Transverse colon (tissue), 4 donors: ENCODE data around the gene CDX4. TPM values are rescaled to one million over a fixed set of nuclear protein-coding genes. Genes with fewer than 3 reads are reported as not detected.
"Not testable (repeated sequence)": the region's sequence is repeated elsewhere in the genome, so short reads cannot be mapped to it uniquely, and the experiment has no call there.

ENCODE experiments used
- DNase-seq: peaks from one replicate; pipeline ENCODE4 v3.0.0-alpha.2; 2019
- H3K27ac ChIP-seq, 4 donors: fragments of 200-600 bp; sonication (generic); 2 replicates each; pipeline ENCODE4 v1.5.1; 2016 to 2018; ENCODE audit warnings: inconsistent platforms in 4 of 4
- H3K27me3 ChIP-seq: fragments of 200-600 bp; sonication (generic); 2 replicates; pipeline ENCODE4 v1.5.1; 2017; ENCODE audit warnings: inconsistent platforms
- H3K36me3 ChIP-seq, 4 donors: fragments of 200-600 bp; sonication (generic); 2 replicates each; pipeline ENCODE4 v1.5.1; 2017 to 2019; ENCODE audit warnings: inconsistent platforms in 4 of 4
- H3K4me1 ChIP-seq, 4 donors: fragments of 200-600 bp; sonication (generic); 2 replicates each; pipeline ENCODE4 v1.5.1; 2017 to 2020; ENCODE audit warnings: inconsistent platforms in 4 of 4
- H3K4me3 ChIP-seq, 4 donors: fragments of 200-600 bp; sonication (generic); 1 replicate in 1 of 4; 2 replicates in 3 of 4; pipeline versions ENCODE4 v1.5.1 to v1.6.1; 2017 to 2019; ENCODE audit warnings: inconsistent platforms in 4 of 4
- H3K9me3 ChIP-seq, 2 donors: fragments of 200-600 bp; sonication (generic); 2 replicates each; pipeline ENCODE4 v1.5.1; 2017 to 2019; ENCODE audit warnings: inconsistent platforms in 2 of 2
- EP300 ChIP-seq: sonication (generic); formaldehyde crosslinking; IDR thresholded peaks from one replicate; pipeline ENCODE4 v1.6.1; 2017; ENCODE audit warnings: antibody characterized with exemption, low read depth
- POLR2A ChIP-seq: fragments of 450-650 bp; IDR thresholded peaks from one replicate; pipeline ENCODE4 v1.6.1; 2016; ENCODE audit warnings: antibody characterized with exemption, mild to moderate bottlenecking, moderate library complexity
- POLR2AphosphoS5 ChIP-seq, 3 donors: sonication (generic); formaldehyde crosslinking; IDR thresholded peaks; one replicate each; pipeline ENCODE4 v1.6.1; 2016; ENCODE audit warnings: antibody characterized with exemption in 3 of 3
- WGBS, 2 donors: methylation state at CpG; one replicate each; pipeline ENCODE4 v1.1.5; 2018; ENCODE audit warnings: low coverage in 1 of 2; 5-methylcytosine and 5-hydroxymethylcytosine counted together
- in situ Hi-C, 4 donors: fragments of 200-750 bp; cut with MboI; loops; one replicate each; pipeline versions ENCODE4 v1.15.0 to v1.15.1; 2017; ENCODE audit warnings: low sequenced_read_pairs in 3 of 4, low pct_ligation_motif_present in 1 of 4, low pct_unique_long_range_greater_than_20kb in 1 of 4
- intact Hi-C: fragments of 100-400 bp; cut with DNase I; formaldehyde crosslinking; loops from one replicate; pipeline ENCODE4 v1.15.1; 2023; ENCODE audit warnings: low total_unique reads
- total RNA-seq, 4 donors: library from RNA; depleted of rRNA; stranded (reverse); fragments of >200 nt; gene quantifications; one replicate each; pipeline ENCODE4 v1.1.0, GENCODE V29; 2016
- TF ChIP-seq, protein P1 (sequence below), 5 experiments: fragments of 200-600 bp in 3 of 5; fragments of 450-650 bp in 2 of 5; sonication (generic) in 3 of 5; IDR thresholded peaks; 1 replicate in 2 of 5; 2 replicates in 3 of 5; pipeline ENCODE4 v1.5.1; 2016 to 2017; ENCODE audit warnings: antibody characterized with exemption in 5 of 5, inconsistent platforms in 3 of 5, mild to moderate bottlenecking in 2 of 5, moderate library complexity in 1 of 5

The CDX4 gene
- total RNA-seq, 4 donors from 2014 or later: not detected

DNA sequence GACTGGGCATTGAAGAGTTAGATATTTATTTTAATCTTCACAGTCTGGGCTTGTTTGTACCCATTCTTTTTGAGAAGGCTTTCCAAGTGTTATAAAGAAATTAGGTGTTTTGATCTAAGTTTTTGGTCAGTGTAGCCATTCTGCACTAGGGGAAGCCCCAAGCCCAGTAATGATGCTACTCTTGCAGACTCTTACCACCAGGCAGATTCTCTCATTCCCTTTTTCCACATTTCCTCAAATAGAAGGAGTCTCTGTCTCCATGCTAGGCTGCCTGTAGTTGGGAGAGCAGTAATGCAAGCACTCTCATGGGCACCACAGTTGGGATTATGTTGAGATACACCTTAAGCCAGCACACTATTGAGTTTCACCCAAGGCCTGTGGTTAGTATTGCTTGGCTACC, 21.5 kb downstream of the CDX4 start:
- no peak overlapping the region for H3K4me3 ChIP-seq
- no peaks in the 10 kb centered on the region for H3K9me3 ChIP-seq
- no peak for DNase-seq
- in situ Hi-C loops: no loop called here
- H3K27me3 ChIP-seq: no peaks in the 10 kb centered on the region
- TF ChIP-seq POLR2AphosphoS5 (IDR thresholded peaks at IDR 0.05) (no peak), POLR2A (no peak), EP300 (no peak)
- TF ChIP-seq, protein P1, sequence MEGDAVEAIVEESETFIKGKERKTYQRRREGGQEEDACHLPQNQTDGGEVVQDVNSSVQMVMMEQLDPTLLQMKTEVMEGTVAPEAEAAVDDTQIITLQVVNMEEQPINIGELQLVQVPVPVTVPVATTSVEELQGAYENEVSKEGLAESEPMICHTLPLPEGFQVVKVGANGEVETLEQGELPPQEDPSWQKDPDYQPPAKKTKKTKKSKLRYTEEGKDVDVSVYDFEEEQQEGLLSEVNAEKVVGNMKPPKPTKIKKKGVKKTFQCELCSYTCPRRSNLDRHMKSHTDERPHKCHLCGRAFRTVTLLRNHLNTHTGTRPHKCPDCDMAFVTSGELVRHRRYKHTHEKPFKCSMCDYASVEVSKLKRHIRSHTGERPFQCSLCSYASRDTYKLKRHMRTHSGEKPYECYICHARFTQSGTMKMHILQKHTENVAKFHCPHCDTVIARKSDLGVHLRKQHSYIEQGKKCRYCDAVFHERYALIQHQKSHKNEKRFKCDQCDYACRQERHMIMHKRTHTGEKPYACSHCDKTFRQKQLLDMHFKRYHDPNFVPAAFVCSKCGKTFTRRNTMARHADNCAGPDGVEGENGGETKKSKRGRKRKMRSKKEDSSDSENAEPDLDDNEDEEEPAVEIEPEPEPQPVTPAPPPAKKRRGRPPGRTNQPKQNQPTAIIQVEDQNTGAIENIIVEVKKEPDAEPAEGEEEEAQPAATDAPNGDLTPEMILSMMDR (IDR thresholded peaks at IDR 0.05): no peak
- H3K4me1 ChIP-seq: no peaks in the 10 kb centered on the region
- H3K27ac ChIP-seq: no peak overlapping the region
- intact Hi-C loops: no loop called here
- no peaks in the 10 kb centered on the region for H3K36me3 ChIP-seq

- no peak overlapping the region for H3K4me3 ChIP-seq
- no peaks in the 10 kb centered on the region for H3K27me3 ChIP-seq
- TF ChIP-seq EP300 (no peak), POLR2AphosphoS5 (IDR thresholded peaks at IDR 0.05) (no peak), POLR2A (no peak)
- TF ChIP-seq, protein P1 (IDR thresholded peaks at IDR 0.05): no peak
Observed at GRCh38 chrX:73478961-73479360, 32.1 kb downstream of the CDX4 start.

DNA sequence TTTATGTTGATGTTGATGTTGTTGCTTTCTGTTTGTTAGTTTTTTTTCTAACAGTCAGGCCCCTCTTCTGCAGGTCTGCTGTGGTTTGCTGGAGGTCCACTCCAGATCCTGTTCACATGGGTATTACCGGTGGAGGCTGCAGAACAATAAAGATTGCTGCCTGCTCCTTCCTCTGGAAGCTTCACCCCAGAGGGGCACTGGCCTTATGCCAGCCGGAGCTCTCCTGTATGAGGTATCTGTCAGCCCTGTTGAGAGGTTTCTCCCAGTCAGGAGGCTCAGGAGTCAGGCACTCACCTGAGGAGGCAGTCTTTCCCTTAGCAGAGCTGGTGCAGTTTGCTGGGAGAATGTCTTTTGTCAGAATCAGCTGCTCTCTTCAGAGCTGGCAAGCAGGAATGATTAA, 34.7 kb downstream of the CDX4 start:
- in situ Hi-C loops: no loop called here
- Histone ChIP-seq H3K36me3 (no peaks in the 10 kb centered on the region), H3K4me1 (no peaks in the 10 kb centered on the region), H3K27ac (no peak overlapping the region), H3K4me3 (no peak overlapping the region), H3K27me3 (no peaks in the 10 kb centered on the region), H3K9me3 (no peaks in the 10 kb centered on the region)
- DNase-seq: no peak
- WGBS, 2 donors: 80% methylated on average over 2 of the region's 2 CpGs; no CpG with 5 or more reads in 1 of the 2 donors
- intact Hi-C loops: no loop called here
- TF ChIP-seq EP300 (no peak), POLR2AphosphoS5 (IDR thresholded peaks at IDR 0.05) (no peak), POLR2A (no peak)
- TF ChIP-seq, protein P1 (IDR thresholded peaks at IDR 0.05): no peak

More at GRCh38 chrX:73478961-73479360, 32.1 kb downstream of the CDX4 start:
- in situ Hi-C loops: no loop called here
- H3K4me1 ChIP-seq: no peaks in the 10 kb centered on the region
- 87 to 100% methylated on average over 1 to 4 of the region's 4 CpGs for WGBS, 2 donors
- H3K27ac ChIP-seq: no peak overlapping the region
- H3K36me3 ChIP-seq: no peaks in the 10 kb centered on the region
- intact Hi-C loops: no loop called here
- H3K9me3 ChIP-seq: no peaks in the 10 kb centered on the region
- DNase-seq: no peak

DNA sequence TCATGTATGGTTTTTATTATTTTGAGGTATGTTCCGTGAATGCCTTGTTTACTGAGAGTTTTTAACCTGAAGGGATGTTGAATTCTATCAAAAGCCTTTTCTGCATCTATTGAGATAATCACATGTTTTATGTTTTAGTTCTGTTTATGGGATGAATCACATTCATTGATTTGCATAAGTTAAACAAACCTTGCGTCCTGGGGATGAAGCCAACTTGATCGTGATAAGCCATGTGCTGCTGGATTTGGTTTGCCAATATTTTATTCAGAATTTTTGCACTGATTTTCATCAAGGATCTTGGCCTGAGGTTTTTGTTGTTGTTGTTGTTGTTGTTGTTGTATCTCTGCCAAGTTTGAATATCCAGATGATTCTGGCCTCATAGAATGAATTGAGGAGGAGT, 43.8 kb downstream of the CDX4 start:
- Histone ChIP-seq H3K27me3 (no peaks in the 10 kb centered on the region), H3K9me3 (no peaks in the 10 kb centered on the region), H3K27ac (no peak overlapping the region), H3K4me1 (no peaks in the 10 kb centered on the region), H3K36me3 (no peaks in the 10 kb centered on the region), H3K4me3 (no peak overlapping the region)
- no peak for DNase-seq
- in situ Hi-C loops: no loop called here
- 72 to 100% methylated on average over 1 to 3 of the region's 3 CpGs for WGBS, 2 donors
- TF ChIP-seq EP300: no peak
- no peak for TF ChIP-seq POLR2A
- TF ChIP-seq, protein P1 (IDR thresholded peaks at IDR 0.05): no peak
- TF ChIP-seq POLR2AphosphoS5 (IDR thresholded peaks at IDR 0.05): no peak
- intact Hi-C loops: no loop called here

DNA sequence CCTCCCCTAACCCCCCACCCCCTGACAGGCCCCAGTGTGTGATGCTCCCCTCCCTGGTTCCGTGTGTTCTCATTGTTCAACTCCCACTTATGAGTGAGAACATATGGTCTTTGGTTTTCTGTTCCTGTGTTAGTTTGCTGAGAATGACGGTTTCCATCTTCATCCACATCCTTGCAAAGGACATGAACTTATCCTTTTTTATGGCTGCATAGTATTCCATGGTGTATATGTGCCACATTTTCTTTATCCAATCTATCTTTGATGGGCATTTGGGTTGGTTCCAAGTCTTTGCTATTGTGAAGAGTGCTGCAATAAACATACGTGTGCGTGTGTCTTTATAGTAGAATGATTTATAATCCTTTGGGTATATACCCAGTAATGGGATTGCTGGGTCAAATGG, 45.3 kb downstream of the CDX4 start:
- H3K36me3 ChIP-seq, in situ Hi-C loops, DNase-seq, H3K9me3 ChIP-seq, H3K4me1 ChIP-seq, intact Hi-C loops, H3K27ac ChIP-seq, H3K27me3 ChIP-seq, H3K4me3 ChIP-seq: not testable (repeated sequence)
- WGBS, 2 donors: 75 to 83% methylated on average over 2 to 4 of the region's 4 CpGs
